ENCODE results near the gene AK5.

- no peak for TF ChIP-seq CTCF (IDR thresholded peaks at IDR 0.05; ENCODE audit: low read depth, low read length)
- TF ChIP-seq EZH2phosphoT487 (IDR thresholded peaks at IDR 0.05; ENCODE audit: low read depth): no peak
Observed at GRCh38 chr1:77375541-77375940, 93.7 kb downstream of the AK5 start.

All from OCI-LY3 (cell line).